Mesenteric fat pad (tissue), 1 donor: Measurements from ENCODE around the gene ORC3. TPM values are rescaled to one million over a fixed set of nuclear protein-coding genes. Genes with fewer than 3 reads are reported as not detected.
A peak's percentile ranks its signal among the peaks of the same experiment; 100 is the strongest.
"Not testable (repeated sequence)": the region's sequence is repeated elsewhere in the genome, so short reads cannot be mapped to it uniquely, and the experiment has no call there.

Source experiments
- DNase-seq: peaks from one replicate; pipeline ENCODE4 v3.0.0-alpha.2; 2020; ENCODE audit warnings: low spot score
- total RNA-seq: library from RNA; stranded (reverse); fragmentation: NEBNext Ultra II Directional; extraction: Animal tissue kit (Norgen Biotek cat#: 25700); gene quantifications from one replicate; pipeline ENCODE4 v1.2.1, GENCODE V29; 2021
- donor health status: DM: yes; HTN: yes; CAD: no.

Gene ORC3
- total RNA-seq, 1 donor from 2014 or later: 18.5 TPM

- DNase-seq: not testable (repeated sequence)
These were observed 106.9 kb downstream of the ORC3 start for GRCh38 chr6:87696817-87697216.

DNA sequence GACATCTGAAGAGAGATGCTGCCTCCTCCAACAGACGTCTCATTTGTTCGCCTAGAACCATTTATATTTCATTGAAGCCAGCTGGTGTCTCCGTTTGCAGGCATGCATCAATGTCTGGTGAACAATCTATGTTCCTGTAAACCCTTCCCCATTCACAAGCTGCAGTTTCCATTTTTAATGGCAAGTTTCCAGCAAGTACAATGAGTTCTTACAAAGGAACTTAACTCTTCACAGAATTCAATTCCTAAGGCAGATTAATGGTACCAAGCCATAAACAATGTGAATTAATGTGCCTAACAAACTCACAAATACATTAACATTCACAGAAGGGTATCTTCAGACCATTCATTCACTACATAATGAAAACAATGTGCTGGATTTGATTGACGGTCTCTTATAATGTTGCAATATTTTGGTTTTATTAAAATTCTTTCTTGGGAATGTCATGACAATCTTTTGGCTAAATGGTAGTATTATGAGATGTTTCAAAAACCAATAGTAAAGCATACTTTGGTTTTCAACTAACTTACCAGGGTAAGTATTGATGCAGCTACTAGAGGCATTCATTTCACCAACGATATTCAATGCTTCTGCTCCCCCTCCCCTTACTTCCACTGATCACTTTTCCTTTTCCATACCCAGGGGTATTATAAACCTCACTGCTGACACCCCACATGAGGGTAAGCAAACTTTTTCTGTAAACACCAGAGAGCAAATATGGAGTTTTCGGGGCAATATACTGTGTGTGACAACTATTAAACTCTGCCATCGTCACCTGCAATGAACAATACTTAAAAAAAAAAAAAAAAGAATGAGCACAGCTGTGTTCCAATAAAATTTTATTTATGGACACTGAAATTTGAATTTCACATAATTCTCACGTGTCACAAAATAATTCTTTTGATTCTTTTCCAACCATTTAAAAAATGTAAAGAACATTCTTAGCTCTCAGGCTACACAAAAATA, 107.9 kb downstream of the ORC3 start:
- no peak for DNase-seq

DNA sequence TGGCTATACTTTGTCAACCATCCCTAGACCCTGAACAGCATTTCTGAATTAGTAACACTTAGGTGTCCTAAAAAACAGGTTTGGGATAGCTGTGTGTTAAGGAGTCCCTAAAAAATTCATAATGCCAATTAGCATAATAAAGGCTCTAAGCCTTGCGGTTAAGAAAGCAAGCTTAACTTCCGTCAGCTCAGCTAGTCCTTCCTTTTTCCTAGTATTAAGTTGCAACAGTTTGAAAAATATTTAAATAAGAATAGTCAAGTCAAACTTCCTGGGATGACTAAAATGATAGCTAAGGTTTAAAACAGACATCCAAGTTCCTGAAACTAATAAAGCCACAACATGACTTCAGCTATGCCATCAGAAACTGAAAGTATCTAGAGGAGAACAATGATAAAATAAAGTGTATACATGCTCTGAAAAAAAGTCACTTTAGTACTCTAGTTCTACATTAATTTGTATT, 108.6 kb downstream of the ORC3 start:
- DNase-seq: no peak

GRCh38 chr6:87699576-87699975, 109.6 kb downstream of the ORC3 start:
- DNase-seq: no peak

DNA sequence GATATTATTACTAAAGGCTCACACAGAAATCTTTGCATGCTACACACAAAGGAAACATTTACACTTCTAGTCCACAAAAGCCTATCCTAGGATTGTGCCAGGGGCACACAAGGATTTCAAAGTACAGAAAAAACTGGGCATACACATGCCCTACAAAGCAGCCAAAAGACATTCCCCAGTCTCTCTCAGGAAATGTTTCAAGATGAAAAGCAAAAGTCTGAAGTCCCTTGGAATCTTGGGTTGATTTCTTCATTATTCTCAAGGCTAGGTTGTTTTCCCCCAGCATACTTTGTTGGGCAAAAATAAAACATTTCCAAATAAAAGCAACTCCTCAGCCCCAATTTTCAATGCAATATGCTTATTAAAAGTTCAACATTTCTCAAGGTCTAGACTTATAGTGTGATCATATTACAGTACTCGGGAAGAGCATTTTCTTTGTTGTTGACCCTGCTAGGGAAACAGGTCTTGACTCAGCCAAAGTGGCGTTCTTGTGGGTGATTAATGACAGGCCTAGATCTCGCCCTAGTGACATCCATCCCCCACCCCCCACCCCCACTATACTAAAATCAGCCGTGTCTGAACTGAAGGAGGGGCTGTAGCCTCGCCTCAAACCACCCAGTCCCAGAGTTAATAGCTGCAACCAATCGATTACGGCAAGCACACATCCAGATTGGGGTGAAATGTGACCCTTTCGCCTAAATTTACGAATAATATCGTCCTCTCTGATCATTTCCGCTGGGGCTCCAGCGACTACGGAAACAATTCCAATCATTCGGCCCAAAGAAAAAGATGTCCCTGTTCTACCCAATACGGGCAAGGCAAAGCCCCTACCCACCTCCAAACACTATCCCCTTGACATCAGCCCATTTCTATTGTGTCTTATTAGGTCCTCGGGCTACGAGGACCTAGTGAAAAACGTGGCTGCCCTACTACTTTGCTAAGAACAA, 110.7 kb downstream of the ORC3 start:
- DNase-seq: no peak

DNA sequence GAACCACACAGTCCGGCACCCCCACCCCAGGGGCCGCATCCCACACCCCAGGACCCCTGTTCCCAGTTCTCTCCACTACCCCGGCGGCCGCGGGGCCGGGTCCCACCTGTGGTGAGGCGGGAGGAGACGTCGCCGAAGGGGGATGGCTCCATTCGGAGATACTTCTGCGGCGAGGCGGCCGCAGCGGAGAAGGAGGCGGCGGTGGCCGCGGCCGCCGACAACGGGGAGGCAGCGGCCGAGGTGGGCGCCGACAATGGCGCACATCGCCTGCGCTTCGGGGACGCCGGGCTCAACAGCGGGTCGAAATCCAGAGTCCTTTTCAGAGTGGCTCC, 111.4 kb downstream of the ORC3 start:
- no peak for DNase-seq

- peak; percentile 98 for DNase-seq
These were observed 112.0 kb downstream of the ORC3 start, which contains the start of gene AKIRIN2 for GRCh38 chr6:87701676-87702588. Gene AKIRIN2, minus strand, starts transcription at chr6:87702233. Its CDS starts 549 bp downstream, at chr6:87701684.

- no peak for DNase-seq
These were observed 112.6 kb downstream of the ORC3 start for GRCh38 chr6:87702589-87702945.

- not testable (repeated sequence) for DNase-seq
These were observed 113.1 kb downstream of the ORC3 start for GRCh38 chr6:87703039-87703438.

DNA sequence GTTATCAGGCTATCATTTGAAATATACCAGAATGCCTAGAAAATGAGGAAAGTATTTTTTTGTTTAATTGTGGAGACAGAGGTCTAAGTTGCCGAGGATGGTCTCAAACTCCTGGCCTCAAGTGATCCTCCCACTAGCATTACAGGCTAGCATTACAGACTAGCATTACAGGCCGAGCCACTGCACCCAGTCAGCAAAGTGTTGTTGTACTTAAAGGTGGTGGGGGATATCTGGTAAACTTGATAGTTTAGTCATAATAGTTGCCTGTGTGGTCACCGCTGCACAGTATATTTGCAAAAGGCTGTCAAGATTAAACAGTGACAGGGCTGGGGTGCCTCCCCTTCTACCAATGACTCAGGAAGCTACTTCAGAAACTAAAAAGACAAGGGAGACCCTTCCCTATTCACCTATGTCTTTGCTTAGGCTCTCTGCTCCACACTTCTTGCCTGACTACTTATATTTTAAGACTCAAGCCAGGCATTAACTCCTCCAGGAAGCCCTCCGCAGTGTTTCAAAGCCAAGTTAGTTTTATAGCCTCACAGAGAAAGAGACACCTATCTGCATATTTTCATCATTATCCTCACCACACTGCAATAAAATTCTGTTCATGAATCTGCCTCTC, 115.2 kb downstream of the ORC3 start:
- no peak for DNase-seq

- no peak for DNase-seq
These were observed 116.4 kb downstream of the ORC3 start for GRCh38 chr6:87706187-87706966.

DNA sequence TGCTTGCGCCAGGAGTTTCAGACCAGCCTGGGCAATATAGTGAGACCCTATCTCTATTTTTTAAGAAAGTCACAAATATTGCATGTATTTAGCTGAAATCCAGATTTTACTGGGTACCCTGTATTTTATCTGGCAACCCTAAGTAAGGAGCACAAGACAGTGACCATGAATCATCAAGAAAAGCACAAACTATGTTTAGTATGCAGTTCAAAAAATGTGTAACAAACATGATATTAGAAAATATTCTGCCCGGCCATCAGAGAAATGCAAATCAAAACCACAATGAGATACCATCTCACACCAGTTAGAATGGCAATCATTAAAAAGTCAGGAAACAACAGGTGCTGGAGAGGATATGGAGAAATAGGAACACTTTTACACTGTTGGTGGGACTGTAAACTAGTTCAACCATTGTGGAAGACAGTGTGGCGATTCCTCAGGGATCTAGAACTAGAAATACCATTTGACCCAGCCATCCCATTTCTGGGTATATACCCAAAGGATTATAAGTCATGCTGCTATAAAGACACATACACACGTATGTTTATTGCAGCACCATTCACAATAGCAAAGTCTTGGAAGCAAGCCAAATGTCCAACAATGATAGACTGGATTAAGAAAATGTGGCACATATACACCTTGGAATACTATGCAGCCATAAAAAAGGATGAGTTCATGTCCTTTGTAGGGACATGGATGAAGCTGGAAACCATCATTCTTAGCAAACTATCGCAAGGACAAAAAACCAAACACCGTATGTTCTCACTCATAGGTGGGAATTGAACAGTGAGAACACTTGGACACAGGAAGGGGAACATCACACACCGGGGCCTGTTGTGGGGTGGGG, 118.9 kb downstream of the ORC3 start:
- DNase-seq: not testable (repeated sequence)

DNA sequence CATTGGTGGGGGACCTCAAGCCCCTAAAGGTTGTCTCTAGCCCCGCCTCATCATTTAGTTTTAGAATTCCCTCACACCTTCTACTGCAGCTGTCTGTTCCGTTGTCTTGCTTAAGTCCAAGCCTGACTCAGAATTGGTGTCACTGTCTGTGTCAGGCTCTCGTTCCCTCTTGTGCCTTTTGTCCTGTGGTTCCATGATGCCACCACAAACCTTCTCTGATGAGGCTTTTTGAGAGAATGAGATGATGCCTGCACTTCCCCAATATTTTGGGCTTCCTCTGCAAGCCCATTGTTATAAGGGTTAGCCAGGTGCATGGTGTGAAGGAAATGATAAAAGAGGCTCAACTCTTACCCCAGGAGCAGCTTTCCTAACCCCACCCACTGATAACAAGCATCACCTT, 120.2 kb downstream of the ORC3 start:
- DNase-seq: no peak

DNA sequence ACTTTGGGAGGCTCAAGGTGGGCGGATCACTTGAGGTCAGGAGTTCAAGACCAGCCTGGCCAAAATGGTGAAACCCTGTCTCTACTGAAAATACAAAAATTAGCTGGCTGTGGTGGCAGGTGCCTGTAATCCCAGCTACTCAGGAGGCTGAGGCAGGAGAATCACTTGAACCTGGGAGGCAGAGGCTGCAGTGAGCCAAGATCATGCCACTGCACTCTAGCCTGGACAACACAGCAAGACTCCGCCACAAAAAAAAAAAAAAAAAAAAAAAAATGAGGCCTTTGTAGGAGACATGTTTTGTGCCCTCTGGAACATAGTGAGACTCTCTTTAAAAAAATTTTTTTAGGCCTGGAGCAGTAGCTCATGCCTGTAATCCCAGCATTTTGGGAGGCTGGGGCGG, 122.8 kb downstream of the ORC3 start:
- DNase-seq: not testable (repeated sequence)

DNA sequence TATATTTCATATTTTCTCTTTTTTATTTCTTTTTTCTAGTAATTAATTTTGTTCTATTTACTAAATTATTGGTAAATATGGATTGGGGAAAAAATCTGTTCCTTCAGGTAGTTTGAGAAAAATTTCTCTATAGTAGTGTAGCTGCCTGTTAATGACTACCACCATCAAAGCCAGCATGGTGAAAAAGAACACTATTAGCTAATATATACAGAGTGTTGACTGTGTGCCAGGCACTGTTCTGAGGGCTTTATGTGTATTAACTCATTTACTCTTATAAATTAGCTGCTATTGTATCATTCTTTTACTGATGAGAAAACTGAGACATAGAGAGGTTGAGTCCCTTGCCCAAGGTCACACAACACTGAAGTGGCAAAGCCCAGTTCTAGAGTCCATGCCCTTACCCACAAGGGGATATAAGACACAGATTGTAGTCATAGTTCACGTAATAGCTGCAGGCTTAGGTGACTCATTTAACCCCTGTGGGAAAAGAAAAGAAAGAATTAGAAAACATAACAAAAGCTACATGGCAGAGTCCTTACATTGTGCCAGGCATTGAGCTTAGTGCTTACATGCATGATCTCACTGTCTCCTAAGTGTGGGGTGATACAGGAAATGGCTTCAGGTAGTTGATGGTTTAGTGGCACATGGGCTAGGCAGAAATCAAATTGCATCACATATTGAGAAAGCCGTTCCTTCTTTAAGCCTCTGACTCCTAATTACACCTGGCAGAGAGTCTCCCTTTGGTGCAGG, 124.3 kb downstream of the ORC3 start:
- no peak for DNase-seq
